Right cardiac atrium (tissue), 5 donors: ENCODE measurements around the gene CETN2. TPM values are rescaled to one million over a fixed set of nuclear protein-coding genes. Genes with fewer than 3 reads are reported as not detected.
"Not testable (repeated sequence)": the region's sequence is repeated elsewhere in the genome, so short reads cannot be mapped to it uniquely, and the experiment has no call there.

ENCODE experiments used
- ATAC-seq, 2 donors: fragments of 200-7000 bp; cut with Tn5 transposase; one replicate each; pipeline versions ENCODE4 v1.8.0 to v1.9.1; 2020; ENCODE audit warnings: moderate library complexity in 2 of 2, mild to moderate bottlenecking in 1 of 2
- DNase-seq, 3 donors: peaks; one replicate each; pipeline ENCODE4 v3.0.0-alpha.2; 2020
- H3K27ac ChIP-seq: one replicate; pipeline ENCODE4 v1.5.1; 2013; ENCODE audit warnings: mild to moderate bottlenecking, low read length, control low read depth, moderate library complexity
- H3K27me3 ChIP-seq: one replicate; pipeline ENCODE4 v1.6.1; 2013; ENCODE audit not compliant: control insufficient read depth, insufficient read depth
- H3K4me1 ChIP-seq: one replicate; pipeline ENCODE4 v1.6.1; 2013; ENCODE audit warnings: low read length; ENCODE audit not compliant: control insufficient read depth, insufficient read depth
- H3K4me3 ChIP-seq: one replicate; pipeline ENCODE4 v1.5.1; 2013; ENCODE audit warnings: low read length, control low read depth
- H3K9me3 ChIP-seq: one replicate; pipeline ENCODE4 v1.6.1; 2013; ENCODE audit warnings: low read length; ENCODE audit not compliant: control insufficient read depth
- WGBS: extraction: QIAGEN DNeasy Blood & Tissue Kit; methylation state at CpG from one replicate; pipeline ENCODE4 v1.1.7; 2013; 5-methylcytosine and 5-hydroxymethylcytosine counted together
- intact Hi-C, 4 donors: fragments of 100-400 bp; cut with DNase I; formaldehyde crosslinking; loops; one replicate each; pipeline versions ENCODE4 v1.11.0 to v1.14.0; 2022 to 2023
- polyA plus RNA-seq: library from polyadenylated mRNA; stranded (reverse); fragments of 200-250 nt; gene quantifications from one replicate; pipeline ENCODE4 v1.2.3, GENCODE V29; 2013
- total RNA-seq, 4 donors: library from RNA; stranded (reverse); fragmentation: NEBNext Ultra II Directional; extraction: Animal tissue kit (Norgen Biotek cat#: 25700); gene quantifications; one replicate each; pipeline ENCODE4 v1.2.1, GENCODE V29; 2021
- donor health status: healthy with polysubstance abuse.
- donor health status: DM: no; HTN: yes; CAD: no.
- donor health status: DM: no; HTN: no; CAD: no.
- donor health status: DM: no; HTN: yes; CAD: no; lungs with severe emphysema.
- donor health status: DM: yes; HTN: yes; CAD: no.

The CETN2 gene
- total and polyA plus RNA-seq, 5 donors, result 25.0 to 50.3 (median 29.2) TPM

DNA sequence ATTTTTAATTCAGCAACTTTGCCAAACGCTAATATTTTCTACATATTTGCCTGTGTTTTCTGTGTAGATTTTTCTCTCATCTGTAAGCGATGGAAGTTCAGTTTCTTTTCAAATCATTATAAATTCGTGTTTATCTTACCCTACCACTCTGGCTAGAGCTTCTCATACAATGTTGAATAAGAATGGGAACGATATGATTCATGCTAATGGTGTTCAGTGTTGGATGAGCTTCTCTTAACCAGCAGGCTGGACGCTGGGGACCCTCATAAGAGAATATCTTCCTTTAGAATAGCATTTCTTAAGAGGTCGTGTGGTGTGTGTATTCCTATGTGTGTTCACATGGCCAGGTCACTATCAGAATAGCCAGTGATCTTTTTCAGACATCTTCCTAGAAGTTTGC lies 31.3 kb upstream of the CETN2 start:
- DNase-seq (no peak), ATAC-seq (no peak)
- 83% methylated on average over 6 of the region's 6 CpGs for WGBS
- H3K27ac ChIP-seq, result no peak overlapping the region
- no peak overlapping the region for H3K4me3 ChIP-seq
- no peaks in the 10 kb centered on the region for H3K4me1 ChIP-seq
- H3K9me3 ChIP-seq, result no peaks in the 10 kb centered on the region
- intact Hi-C loops, result no loop called here
- no peaks in the 10 kb centered on the region for H3K27me3 ChIP-seq

DNA sequence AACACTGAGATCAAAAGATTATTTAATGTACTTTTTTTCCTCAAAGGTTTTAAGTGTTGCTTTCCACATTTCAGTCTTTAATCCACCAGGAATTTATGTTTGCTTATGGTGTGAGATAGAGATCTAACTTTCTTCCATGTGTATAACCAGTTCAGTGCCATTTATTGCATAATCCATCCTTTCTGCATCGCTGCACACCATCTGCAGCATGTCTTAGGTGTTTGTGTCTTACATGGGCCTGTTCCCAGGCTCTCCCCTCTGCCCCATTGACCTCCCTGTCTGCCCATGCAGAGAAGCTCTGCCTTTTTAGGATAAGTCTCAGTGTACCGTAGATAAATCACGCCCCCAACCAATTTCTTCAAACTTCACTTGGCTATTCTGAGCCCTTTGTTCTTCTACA lies 30.6 kb upstream of the CETN2 start:
- ATAC-seq (no peak), DNase-seq (no peak)
- whole genome bisulfite sequencing, result 73% methylated on average over 3 of the region's 3 CpGs
- intact Hi-C loops, result no loop called here
- no peaks in the 10 kb centered on the region for H3K4me1 ChIP-seq
- no peaks in the 10 kb centered on the region for H3K27me3 ChIP-seq
- H3K9me3 ChIP-seq, result no peaks in the 10 kb centered on the region
- H3K27ac ChIP-seq, result no peak overlapping the region
- H3K4me3 ChIP-seq, result no peak overlapping the region

DNA sequence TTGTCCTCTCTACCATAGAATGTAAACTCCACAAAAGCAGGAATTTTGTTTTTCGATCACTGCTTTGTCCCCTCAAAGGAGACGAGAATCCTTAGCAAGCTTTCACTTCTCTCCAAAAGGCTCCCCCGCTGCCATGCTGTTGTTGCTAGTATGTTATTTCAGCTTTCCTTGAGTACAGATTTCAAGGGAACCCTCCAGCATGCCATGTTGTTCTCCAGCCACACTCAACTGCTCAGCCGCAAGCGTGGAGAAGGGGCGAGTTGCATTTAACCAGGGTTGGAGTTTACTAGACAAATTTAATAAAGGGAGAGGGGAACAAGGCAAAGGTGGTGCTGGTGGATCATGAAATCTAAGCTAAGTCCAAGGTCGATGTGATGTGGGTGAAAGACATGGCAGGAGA lies 23.4 kb upstream of the CETN2 start:
- ATAC-seq, result no peak

DNA sequence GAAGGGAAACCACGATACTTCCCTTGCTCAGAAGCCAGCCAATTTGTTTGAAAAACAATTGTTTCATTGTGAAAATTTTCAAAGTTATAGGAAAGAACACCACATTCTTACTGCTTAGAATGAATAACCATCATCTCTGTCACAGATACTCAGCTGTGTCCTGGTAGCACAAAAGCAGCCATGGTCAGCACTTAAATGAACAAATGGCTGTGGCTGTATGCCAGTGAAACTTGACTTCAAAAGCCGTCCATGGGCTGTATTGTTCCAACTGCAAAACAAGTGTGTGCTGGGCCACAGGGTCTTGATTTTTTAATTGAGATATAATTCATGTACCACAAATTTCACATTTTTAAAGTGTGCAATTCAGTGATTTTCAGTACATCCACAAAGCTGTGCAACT lies 19.9 kb upstream of the CETN2 start:
- intact Hi-C loops, result no loop called here
- DNase-seq (no peak), ATAC-seq (no peak)
- Histone ChIP-seq H3K27me3 (no peaks in the 10 kb centered on the region), H3K27ac (no peak overlapping the region), H3K4me3 (no peak overlapping the region), H3K9me3 (no peaks in the 10 kb centered on the region), H3K4me1 (peaks cover 1% of the 10 kb centered on the region)
- WGBS, result 65% methylated on average over 2 of the region's 2 CpGs

More for the DNA sequence above, 23.4 kb upstream of the CETN2 start:
- no peaks in the 10 kb centered on the region for H3K27me3 ChIP-seq
- intact Hi-C loops, result no loop called here
- H3K4me3 ChIP-seq, result no peak overlapping the region
- peaks cover 1% of the 10 kb centered on the region for H3K4me1 ChIP-seq
- WGBS, result 95% methylated on average over 7 of the region's 7 CpGs
- DNase-seq, result no peak
- H3K9me3 ChIP-seq, result no peaks in the 10 kb centered on the region
- no peak overlapping the region for H3K27ac ChIP-seq

DNA sequence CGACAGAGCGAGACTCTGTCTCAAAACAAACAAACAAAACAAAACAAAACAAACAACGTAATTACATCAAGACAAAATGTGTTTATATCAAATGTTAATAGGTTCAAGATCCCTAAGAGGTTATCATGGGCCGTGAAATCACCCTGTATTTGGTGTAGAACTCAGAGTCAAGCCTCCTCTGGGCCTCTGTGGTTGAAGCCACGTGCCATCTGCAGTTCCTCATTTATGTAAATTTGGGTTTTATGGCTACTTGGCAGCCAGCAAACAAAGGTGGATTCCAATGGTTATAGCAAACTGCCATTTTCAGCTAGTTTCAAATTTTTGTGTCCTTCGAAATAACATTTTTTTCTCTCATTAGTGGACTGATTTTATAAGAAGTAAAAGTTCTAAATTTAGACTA lies 16.7 kb upstream of the CETN2 start:
- no peak overlapping the region for H3K27ac ChIP-seq
- no peak overlapping the region for H3K4me3 ChIP-seq
- no peak for ATAC-seq
- intact Hi-C loops, result no loop called here
- H3K4me1 ChIP-seq, result peaks cover 7% of the 10 kb centered on the region
- H3K9me3 ChIP-seq, result no peaks in the 10 kb centered on the region
- H3K27me3 ChIP-seq, result no peaks in the 10 kb centered on the region
- WGBS, result 89% methylated on average over 6 of the region's 6 CpGs
- no peak for DNase-seq

DNA sequence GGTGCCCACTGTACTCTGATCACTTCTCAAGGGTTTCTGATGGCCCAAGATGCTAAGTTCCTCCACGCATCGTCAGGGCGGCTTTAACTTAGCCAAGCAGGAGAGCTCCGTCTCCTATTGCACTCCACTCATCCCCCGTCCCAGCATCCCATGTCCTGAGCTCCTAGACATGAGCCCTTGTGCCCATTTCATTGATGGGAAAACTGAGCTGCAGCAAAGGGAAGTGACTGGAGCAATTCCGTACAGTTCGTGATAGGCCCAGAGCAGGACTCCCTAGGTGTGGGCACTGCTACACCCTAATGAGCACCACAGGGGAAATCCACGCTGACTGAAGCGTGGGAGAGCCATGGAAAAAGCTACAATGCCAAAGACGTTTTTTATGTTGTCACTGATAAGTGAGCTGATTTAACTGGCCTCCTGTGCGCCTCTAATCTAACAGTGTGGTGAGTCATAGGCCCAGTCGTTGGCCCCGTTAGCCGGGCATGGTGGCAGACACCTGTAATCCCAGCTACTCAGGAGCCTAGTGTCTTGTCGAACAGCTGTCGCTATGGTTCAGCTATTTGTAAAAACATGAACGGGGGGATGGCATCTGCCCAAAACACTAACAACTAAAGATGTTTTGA lies 15.2 kb upstream of the CETN2 start:
- no peaks in the 10 kb centered on the region for H3K9me3 ChIP-seq
- ATAC-seq (peak in 1 of 2 donors; percentile 27), DNase-seq (no peak)
- H3K27me3 ChIP-seq, result no peaks in the 10 kb centered on the region
- H3K4me1 ChIP-seq, result peaks cover 9% of the 10 kb centered on the region
- H3K4me3 ChIP-seq, result no peak overlapping the region
- intact Hi-C loops, result no loop called here
- H3K27ac ChIP-seq, result no peak overlapping the region
- WGBS, result 84% methylated on average over 17 of the region's 17 CpGs

DNA sequence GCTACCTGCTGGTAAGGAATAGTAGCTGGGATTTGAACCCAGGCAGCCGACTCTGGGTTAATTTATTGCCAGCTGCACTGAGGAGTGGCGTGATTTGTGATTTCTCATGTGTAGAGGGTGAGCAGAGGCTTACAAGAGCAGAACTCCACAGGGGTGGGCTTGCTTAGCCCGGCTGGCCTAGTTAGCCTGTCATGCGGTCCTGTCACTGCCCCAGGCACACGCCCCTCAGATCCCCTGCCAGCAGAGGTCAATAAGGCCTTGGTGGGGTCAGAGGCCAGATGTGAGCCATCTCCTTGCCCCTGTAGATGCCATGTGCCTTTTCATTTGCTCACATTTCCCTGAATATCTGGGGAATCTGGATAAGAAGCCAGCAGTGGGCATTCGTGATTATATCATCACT lies 13.7 kb upstream of the CETN2 start:
- peak overlapping the region; percentile 68 for H3K27ac ChIP-seq
- no peak overlapping the region for H3K4me3 ChIP-seq
- intact Hi-C loops, result no loop called here
- ATAC-seq, result peak; percentile 45 to 47
- no peaks in the 10 kb centered on the region for H3K27me3 ChIP-seq
- H3K9me3 ChIP-seq, result no peaks in the 10 kb centered on the region
- 59% methylated on average over 6 of the region's 6 CpGs for WGBS
- peaks cover 8% of the 10 kb centered on the region for H3K4me1 ChIP-seq
- no peak for DNase-seq

DNA sequence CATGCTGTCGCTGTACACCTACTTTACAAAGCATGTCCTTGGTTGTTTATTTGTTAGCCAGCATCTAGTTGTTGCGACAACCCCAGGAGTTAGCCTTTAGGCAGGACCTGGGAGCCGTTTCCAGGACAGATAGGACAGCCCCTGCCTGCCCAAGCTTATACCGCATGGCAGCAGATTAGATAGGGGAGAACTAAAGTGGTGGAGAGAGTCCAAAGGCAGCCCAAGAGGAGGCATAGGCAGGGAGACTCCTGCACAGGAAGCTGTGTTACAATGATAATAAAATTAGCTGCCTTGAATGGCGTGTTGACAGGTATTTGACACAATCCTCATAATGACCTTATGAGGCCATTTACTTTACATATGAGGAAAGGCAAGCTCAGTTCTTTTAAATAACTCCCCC lies 13.3 kb upstream of the CETN2 start:
- Histone ChIP-seq H3K4me3 (no peak overlapping the region), H3K27ac (peak overlapping the region; percentile 68), H3K27me3 (no peaks in the 10 kb centered on the region), H3K4me1 (peaks cover 8% of the 10 kb centered on the region), H3K9me3 (no peaks in the 10 kb centered on the region)
- DNase-seq (no peak), ATAC-seq (peak; percentile 86 to 92)
- intact Hi-C loops, result no loop called here
- 54% methylated on average over 5 of the region's 5 CpGs for WGBS

DNA sequence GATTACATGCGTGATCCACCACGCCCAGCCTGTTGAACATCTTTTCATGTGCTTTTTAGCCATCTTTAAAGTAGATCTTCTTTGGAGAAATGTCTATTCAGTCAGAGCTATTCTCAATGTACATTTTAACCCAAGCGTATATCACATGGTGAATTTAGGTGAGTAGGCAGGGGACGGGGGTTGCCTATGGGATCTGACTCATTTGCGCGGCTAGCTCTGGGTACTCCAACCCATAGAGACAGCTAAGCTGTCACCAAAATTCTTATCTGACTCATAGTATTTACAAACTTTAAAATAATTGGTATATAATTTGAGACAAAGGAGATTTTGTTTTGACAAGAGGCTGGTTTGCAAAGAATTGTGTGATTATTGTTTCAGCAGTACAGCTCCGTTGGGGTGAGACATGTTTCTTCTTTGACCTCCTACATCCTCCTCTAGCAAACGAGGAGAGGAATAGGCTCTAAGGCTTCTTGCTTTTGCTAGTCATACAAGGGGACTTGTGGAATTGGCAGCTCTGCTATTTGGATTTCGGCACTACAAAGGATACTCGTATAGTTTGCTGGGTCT lies 12.3 kb upstream of the CETN2 start:
- Histone ChIP-seq H3K4me3 (no peak overlapping the region), H3K4me1 (peaks cover 8% of the 10 kb centered on the region), H3K27ac (peak overlapping the region; percentile 68), H3K9me3 (no peaks in the 10 kb centered on the region), H3K27me3 (no peaks in the 10 kb centered on the region)
- ATAC-seq (no peak), DNase-seq (no peak)
- 91% methylated on average over 10 of the region's 10 CpGs for WGBS
- intact Hi-C loops, result no loop called here

DNA sequence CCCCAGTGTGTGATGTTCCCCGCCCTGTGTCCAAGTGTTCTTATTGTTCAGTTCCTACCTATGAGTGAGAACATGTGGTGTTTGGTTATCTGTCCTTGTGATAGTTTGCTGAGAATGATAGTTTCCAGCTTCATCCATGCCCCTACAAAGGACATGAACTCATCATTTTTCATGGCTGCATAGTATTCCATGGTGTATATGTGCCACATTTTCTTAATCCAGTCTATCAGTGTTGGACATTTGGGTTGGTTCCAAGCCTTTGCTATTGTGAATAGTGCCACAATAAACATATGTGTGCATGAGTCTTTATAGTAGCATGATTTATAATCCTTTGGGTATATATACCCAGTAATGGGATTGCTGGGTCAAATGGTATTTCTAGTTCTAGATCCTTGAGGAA lies 4.9 kb upstream of the CETN2 start:
- H3K4me3 ChIP-seq, H3K27ac ChIP-seq, H3K9me3 ChIP-seq, ATAC-seq, intact Hi-C loops, DNase-seq, H3K27me3 ChIP-seq, H3K4me1 ChIP-seq: not testable (repeated sequence)
- 100% methylated on average over 1 of the region's 1 CpG for WGBS

DNA sequence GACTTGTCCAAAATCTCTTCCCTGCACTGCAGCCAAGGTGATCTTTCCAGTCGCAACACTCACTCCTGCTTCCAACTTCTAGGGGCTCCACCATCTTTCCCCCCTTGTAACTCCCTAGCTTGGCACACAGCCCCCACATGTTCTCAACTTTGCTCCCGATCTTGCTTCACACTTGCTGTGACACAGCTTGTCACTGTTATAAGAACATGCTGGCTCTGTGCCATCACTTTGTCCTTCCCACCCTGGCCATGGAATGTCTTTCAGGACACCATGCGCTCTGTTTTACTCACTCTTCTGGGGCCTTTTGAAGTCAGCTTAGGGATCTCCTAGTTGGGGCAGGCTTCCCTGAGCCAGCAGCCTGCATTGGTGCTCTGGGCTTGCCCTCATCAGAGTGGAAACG lies 2.8 kb upstream of the CETN2 start:
- Histone ChIP-seq H3K27me3 (no peaks in the 10 kb centered on the region), H3K27ac (peak overlapping the region; percentile 83), H3K4me3 (no peak overlapping the region), H3K9me3 (no peaks in the 10 kb centered on the region), H3K4me1 (no peaks in the 10 kb centered on the region)
- no peak for ATAC-seq
- intact Hi-C loops, result no loop called here
- 63% methylated on average over 4 of the region's 4 CpGs for WGBS
- peak in 2 of 3 donors; percentile 45 to 47 for DNase-seq

DNA sequence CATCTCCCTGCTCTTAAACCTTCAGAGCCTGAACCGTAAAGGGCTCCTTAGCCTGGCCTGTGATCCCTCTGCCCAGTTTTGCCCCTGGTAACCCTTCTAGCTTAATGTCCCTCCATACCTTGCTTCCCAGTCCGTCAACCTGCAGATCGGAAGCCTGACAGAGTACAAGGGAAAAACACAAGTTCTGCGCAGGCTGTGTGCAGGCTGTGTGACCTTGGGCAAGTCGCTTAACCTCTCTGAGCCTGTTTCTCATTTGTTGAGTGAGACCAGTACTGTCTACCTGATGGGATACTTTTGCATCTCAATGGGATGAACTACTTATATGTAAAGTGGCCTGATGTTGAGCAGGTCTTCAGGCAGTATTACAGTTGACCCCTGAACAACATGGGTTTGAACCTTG lies 2.0 kb upstream of the CETN2 start:
- H3K27me3 ChIP-seq, result no peaks in the 10 kb centered on the region
- no peak for ATAC-seq
- intact Hi-C loops, result no loop called here
- H3K4me1 ChIP-seq, result no peaks in the 10 kb centered on the region
- WGBS, result 94% methylated on average over 5 of the region's 5 CpGs
- peak overlapping the region; percentile 79 for H3K27ac ChIP-seq
- no peak overlapping the region for H3K4me3 ChIP-seq
- no peak for DNase-seq
- H3K9me3 ChIP-seq, result no peaks in the 10 kb centered on the region
